Measurements from ENCODE around the gene NDUFS7.

The NDUFS7 gene

DNA sequence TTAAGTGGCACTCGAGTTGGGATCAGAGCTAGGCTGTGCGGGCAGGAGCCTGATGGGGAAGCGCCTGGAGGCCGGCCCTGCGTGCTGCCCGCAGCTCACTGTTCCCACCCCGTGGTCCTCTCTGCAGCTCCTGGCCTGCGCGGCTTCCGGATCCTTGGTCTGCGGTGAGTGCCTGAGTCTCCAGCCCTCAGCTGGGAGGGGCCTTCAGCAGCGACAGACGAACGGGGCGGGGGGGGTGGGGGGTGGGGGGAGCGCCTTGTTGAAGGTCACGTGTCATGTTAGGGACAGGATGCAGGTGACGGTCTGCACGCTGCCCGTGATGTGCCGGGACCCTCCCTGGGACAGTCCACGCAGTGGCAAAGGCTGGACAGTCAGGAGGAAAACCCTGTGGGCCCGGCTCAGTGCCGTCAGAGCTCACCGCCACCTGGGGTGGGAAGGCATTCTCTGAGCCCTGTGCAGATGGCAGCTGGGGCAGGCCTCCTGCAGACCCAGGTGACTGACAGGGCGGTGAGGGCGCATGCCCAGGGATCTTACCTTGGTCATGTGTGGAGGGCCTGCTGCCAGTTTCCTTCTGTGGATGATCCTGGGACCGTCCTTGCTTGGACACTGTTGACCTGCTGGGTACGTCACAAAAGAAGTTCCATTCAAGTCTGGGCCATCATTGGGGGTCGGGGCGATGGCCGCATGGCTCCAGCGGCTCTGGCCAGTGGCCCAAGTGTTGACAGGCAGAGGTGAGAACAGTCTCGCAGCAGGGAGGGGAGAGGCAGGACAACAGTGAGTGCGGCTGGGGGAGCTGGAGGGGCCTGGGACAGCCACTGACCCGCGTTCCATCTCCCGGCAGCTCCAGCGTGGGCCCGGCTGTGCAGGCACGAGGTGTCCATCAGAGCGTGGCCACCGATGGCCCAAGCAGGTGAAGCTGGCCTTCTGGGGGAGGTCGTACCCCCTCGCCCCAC is 4.3 kb downstream of the NDUFS7 start:
- TF ChIP-seq ZFX (IDR thresholded peaks at IDR 0.05; ENCODE audit: borderline replicate concordance), result no peak
- TF ChIP-seq, protein P1, sequence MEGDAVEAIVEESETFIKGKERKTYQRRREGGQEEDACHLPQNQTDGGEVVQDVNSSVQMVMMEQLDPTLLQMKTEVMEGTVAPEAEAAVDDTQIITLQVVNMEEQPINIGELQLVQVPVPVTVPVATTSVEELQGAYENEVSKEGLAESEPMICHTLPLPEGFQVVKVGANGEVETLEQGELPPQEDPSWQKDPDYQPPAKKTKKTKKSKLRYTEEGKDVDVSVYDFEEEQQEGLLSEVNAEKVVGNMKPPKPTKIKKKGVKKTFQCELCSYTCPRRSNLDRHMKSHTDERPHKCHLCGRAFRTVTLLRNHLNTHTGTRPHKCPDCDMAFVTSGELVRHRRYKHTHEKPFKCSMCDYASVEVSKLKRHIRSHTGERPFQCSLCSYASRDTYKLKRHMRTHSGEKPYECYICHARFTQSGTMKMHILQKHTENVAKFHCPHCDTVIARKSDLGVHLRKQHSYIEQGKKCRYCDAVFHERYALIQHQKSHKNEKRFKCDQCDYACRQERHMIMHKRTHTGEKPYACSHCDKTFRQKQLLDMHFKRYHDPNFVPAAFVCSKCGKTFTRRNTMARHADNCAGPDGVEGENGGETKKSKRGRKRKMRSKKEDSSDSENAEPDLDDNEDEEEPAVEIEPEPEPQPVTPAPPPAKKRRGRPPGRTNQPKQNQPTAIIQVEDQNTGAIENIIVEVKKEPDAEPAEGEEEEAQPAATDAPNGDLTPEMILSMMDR (IDR thresholded peaks at IDR 0.05), result no peak

GRCh38 chr19:1388637-1389026 is 4.9 kb downstream of the NDUFS7 start:
- TF ChIP-seq ZFX (IDR thresholded peaks at IDR 0.05; ENCODE audit: borderline replicate concordance), result no peak
- TF ChIP-seq, protein P1 (IDR thresholded peaks at IDR 0.05), result no peak
- H3K27ac ChIP-seq, result no peak overlapping the region

More for the DNA sequence above, 4.3 kb downstream of the NDUFS7 start:
- no peak overlapping the region for H3K27ac ChIP-seq

GRCh38 chr19:1389033-1389940 is 5.6 kb downstream of the NDUFS7 start:
- TF ChIP-seq, protein P1 (IDR thresholded peaks at IDR 0.05), result no peak
- TF ChIP-seq ZFX (IDR thresholded peaks at IDR 0.05; ENCODE audit: borderline replicate concordance), result no peak
- H3K27ac ChIP-seq, result no peak overlapping the region

- TF ChIP-seq ZFX (IDR thresholded peaks at IDR 0.05; ENCODE audit: borderline replicate concordance), result no peak
- TF ChIP-seq, protein P1 (IDR thresholded peaks at IDR 0.05), result no peak
- no peak overlapping the region for H3K27ac ChIP-seq
Observed at GRCh38 chr19:1390890-1391423, 7.2 kb downstream of the NDUFS7 start.

- TF ChIP-seq ZFX (IDR thresholded peaks at IDR 0.05; ENCODE audit: borderline replicate concordance), result no peak
- TF ChIP-seq, protein P1 (IDR thresholded peaks at IDR 0.05), result no peak
- 0 out of 2 replicates have a peak overlapping the region, but pooled peaks have one; percentile 5 for H3K27ac ChIP-seq
Observed at GRCh38 chr19:1392407-1392806, 8.7 kb downstream of the NDUFS7 start.

DNA sequence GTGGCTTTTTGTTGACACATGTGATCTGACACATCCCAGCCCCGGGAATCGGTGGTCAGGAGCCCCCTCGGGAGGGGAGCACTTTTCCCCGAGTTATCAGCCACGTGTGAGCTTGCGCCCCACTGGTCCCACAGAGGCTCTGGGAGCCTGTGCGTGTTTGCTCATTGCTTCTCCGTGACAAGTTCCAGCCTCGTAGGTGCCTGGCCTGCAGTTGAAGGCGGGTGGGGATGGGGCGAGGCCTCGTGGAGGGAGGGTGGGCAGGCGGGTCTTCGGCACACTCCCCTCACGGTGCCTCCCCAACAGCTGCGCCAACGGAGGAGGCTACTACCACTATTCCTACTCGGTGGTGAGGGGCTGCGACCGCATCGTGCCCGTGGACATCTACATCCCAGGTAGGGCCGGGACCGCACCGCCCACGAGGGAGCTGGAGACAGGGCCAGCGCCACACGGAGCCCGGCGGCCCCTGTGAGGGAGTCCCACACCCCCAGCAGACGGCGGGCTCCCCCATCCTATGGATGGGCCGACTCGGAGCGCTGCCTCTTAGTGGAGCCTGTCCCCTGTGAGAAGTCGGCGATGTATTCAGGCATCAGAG is 9.3 kb downstream of the NDUFS7 start:
- no peak for TF ChIP-seq ZFX (IDR thresholded peaks at IDR 0.05; ENCODE audit: borderline replicate concordance)
- TF ChIP-seq, protein P1 (IDR thresholded peaks at IDR 0.05), result no peak
- H3K27ac ChIP-seq, result no peak overlapping the region; the same call in 1 of the 2 replicates

All from 22Rv1 (cell line).